Psoas muscle (tissue), 8 donors: ENCODE data around the gene SLC16A9. TPM values are rescaled to one million over a fixed set of nuclear protein-coding genes. Genes with fewer than 3 reads are reported as not detected.
"Not testable (repeated sequence)": the region's sequence is repeated elsewhere in the genome, so short reads cannot be mapped to it uniquely, and the experiment has no call there.

Experiments
- ATAC-seq, 4 donors: fragments of 200-7000 bp; cut with Tn5 transposase; one replicate each; pipeline ENCODE4 v1.9.1; 2020; ENCODE audit warnings: moderate library complexity in 3 of 4, mild to moderate bottlenecking in 2 of 4
- DNase-seq, 2 donors: peaks; one replicate each; pipeline ENCODE4 v3.0.0-alpha.2; 2020
- H3K27ac ChIP-seq: fragments of 200-600 bp; one replicate; pipeline ENCODE4 v1.8.0; 2022
- H3K27me3 ChIP-seq, 3 donors: fragments of 200-600 bp in 1 of 3; one replicate each; pipeline versions ENCODE4 v1.6.1 to v1.8.0; 2013 to 2022; ENCODE audit warnings: low read length in 2 of 3, mild to moderate bottlenecking in 2 of 3, moderate library complexity in 1 of 3; ENCODE audit not compliant: insufficient read depth in 3 of 3
- H3K36me3 ChIP-seq, 2 donors: fragments of 200-600 bp in 1 of 2; one replicate each; pipeline versions ENCODE4 v1.6.1 to v1.8.0; 2013 to 2022; ENCODE audit warnings: low read depth in 1 of 2, mild to moderate bottlenecking in 1 of 2, moderate library complexity in 1 of 2; ENCODE audit not compliant: insufficient read depth in 1 of 2
- H3K4me1 ChIP-seq: fragments of 200-600 bp; one replicate; pipeline ENCODE4 v1.8.0; 2022
- H3K4me3 ChIP-seq: fragments of 200-600 bp; one replicate; pipeline ENCODE4 v1.8.0; 2022; ENCODE audit warnings: mild to moderate bottlenecking
- H3K9me3 ChIP-seq: fragments of 200-600 bp; one replicate; pipeline ENCODE4 v1.8.0; 2022
- WGBS, 3 donors: extraction: QIAGEN DNeasy Blood & Tissue Kit; methylation state at CpG; one replicate each; pipeline versions ENCODE4 v1.1.6 to v1.1.7; 2013; 5-methylcytosine and 5-hydroxymethylcytosine counted together
- intact Hi-C, 2 donors: fragments of 100-400 bp; cut with DNase I; formaldehyde crosslinking; loops; one replicate each; pipeline versions ENCODE4 v1.11.0 to v1.14.2; 2022
- polyA plus RNA-seq, 3 donors: library from polyadenylated mRNA; stranded (reverse); fragments of 200-250 nt; gene quantifications; one replicate each; pipeline ENCODE4 v1.2.3, GENCODE V29; 2013
- total RNA-seq, 4 donors: library from RNA; stranded (reverse); fragmentation: NEBNext Ultra II Directional in 2 of 4; extraction: Animal tissue kit (Norgen Biotek cat#: 25700) in 2 of 4; gene quantifications; one replicate each; pipeline versions ENCODE4 v1.2.1 to v1.2.4, GENCODE V29; 2021 to 2023
- TF ChIP-seq, protein P1 (sequence below): fragments of 200-600 bp; IDR thresholded peaks from one replicate; pipeline ENCODE4 v1.8.0; 2022; ENCODE audit warnings: antibody characterized with exemption
- donor health status: healthy with polysubstance abuse.
- donor health status: DM: no; HTN: no; CAD: no; lungs with moderate emphysema.
- donor health status: Bipolar disorder and iron deficiency.
- donor health status: healthy.
- donor health status: DM: yes; HTN: yes; CAD: no.
- donor health status: DM: no; HTN: no; CAD: no.
- donor health status: DM: no; HTN: no; CAD: no.
- donor health status: DM: yes; HTN: yes; CAD: no.

The SLC16A9 gene
- total and polyA plus RNA-seq, 7 donors = 0.01 to 3.1 (median 0.84) TPM

DNA sequence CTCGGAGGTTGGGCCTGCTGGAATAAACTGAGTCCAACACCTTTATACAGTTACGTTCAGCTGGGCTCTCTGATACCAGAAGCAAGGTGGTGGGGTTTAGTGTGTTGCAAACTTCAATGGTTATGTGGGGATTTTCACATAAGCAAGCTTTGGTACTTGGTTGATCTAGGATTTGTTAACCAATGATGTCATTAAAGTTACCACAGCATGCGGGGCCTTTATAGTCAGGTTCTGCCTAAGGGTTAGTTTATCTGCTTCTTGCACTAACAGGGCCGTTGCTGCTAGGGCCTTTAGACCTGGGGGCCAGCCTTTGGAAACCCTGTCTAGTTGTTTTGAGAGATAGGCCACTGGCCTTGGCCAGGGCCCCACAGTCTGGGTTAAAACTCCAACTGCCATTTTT is 19.5 kb upstream of the SLC16A9 start:
- ATAC-seq, H3K36me3 ChIP-seq, H3K4me3 ChIP-seq, H3K27me3 ChIP-seq, H3K27ac ChIP-seq, intact Hi-C loops, H3K9me3 ChIP-seq, DNase-seq: not testable (repeated sequence)
- H3K4me1 ChIP-seq = peaks cover 28% of the 10 kb centered on the region
- WGBS, 3 donors = 92 to 97% (median 96%) methylated on average over 4 of the region's 4 CpGs

GRCh38 chr10:59724098-59724938 is 14.7 kb upstream of the SLC16A9 start:
- DNase-seq (peak; percentile 26 to 83), ATAC-seq (peak; percentile 96 to 99 (median 98))
- no peak overlapping the region for H3K4me3 ChIP-seq
- TF ChIP-seq, protein P1, sequence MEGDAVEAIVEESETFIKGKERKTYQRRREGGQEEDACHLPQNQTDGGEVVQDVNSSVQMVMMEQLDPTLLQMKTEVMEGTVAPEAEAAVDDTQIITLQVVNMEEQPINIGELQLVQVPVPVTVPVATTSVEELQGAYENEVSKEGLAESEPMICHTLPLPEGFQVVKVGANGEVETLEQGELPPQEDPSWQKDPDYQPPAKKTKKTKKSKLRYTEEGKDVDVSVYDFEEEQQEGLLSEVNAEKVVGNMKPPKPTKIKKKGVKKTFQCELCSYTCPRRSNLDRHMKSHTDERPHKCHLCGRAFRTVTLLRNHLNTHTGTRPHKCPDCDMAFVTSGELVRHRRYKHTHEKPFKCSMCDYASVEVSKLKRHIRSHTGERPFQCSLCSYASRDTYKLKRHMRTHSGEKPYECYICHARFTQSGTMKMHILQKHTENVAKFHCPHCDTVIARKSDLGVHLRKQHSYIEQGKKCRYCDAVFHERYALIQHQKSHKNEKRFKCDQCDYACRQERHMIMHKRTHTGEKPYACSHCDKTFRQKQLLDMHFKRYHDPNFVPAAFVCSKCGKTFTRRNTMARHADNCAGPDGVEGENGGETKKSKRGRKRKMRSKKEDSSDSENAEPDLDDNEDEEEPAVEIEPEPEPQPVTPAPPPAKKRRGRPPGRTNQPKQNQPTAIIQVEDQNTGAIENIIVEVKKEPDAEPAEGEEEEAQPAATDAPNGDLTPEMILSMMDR = no peak
- WGBS, 3 donors = 40 to 53% (median 41%) methylated on average over 3 of the region's 3 CpGs
- no peaks in the 10 kb centered on the region for H3K36me3 ChIP-seq
- H3K4me1 ChIP-seq = peaks cover 41% of the 10 kb centered on the region
- no peaks in the 10 kb centered on the region for H3K27me3 ChIP-seq
- no peaks in the 10 kb centered on the region for H3K9me3 ChIP-seq
- H3K27ac ChIP-seq = peak overlapping the region; percentile 89
- intact Hi-C loops = no loop called here

- TF ChIP-seq, protein P1 = no peak
- ATAC-seq (no peak), DNase-seq (no peak)
- H3K27ac ChIP-seq = no peak overlapping the region
- H3K9me3 ChIP-seq = no peaks in the 10 kb centered on the region
- intact Hi-C loops = no loop called here
- peaks cover 24% of the 10 kb centered on the region for H3K4me1 ChIP-seq
- no peaks in the 10 kb centered on the region for H3K27me3 ChIP-seq
- no peaks in the 10 kb centered on the region for H3K36me3 ChIP-seq
- no peak overlapping the region for H3K4me3 ChIP-seq
These were observed 10.7 kb upstream of the SLC16A9 start for GRCh38 chr10:59720377-59720776.

GRCh38 chr10:59719374-59719773 is 9.7 kb upstream of the SLC16A9 start:
- Histone ChIP-seq H3K27ac (no peak overlapping the region), H3K27me3 (no peaks in the 10 kb centered on the region), H3K36me3 (no peaks in the 10 kb centered on the region), H3K4me1 (peaks cover 15% of the 10 kb centered on the region), H3K9me3 (no peaks in the 10 kb centered on the region), H3K4me3 (no peak overlapping the region)
- WGBS, 3 donors = 48 to 71% (median 66%) methylated on average over 2 of the region's 2 CpGs
- TF ChIP-seq, protein P1 = peak; percentile 13
- ATAC-seq (no peak), DNase-seq (no peak)
- intact Hi-C loops = loop anchor here in 1 of 2 donors (5.0 kb wide), 1 partner anchor 88 kb away; no protein-coding TSS in a partner anchor

DNA sequence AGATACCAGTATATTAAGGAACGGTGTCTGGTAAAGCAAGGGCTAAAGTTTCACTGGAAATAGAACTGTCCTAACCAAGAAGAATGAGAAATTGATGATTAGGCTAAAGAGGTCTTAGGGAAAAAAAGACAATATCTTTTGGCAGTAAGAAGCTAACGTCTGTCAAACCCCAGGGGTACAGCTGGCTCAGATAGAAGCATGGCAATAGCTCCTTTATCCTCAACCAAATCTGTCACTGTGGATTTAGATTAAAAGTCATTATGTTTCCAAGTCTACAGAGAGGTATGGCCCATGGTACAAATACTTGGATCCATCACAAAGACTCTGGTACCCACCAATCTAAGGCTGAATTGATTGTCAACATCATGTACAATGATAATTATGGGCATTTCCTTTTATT is 8.6 kb upstream of the SLC16A9 start:
- Histone ChIP-seq H3K9me3 (no peaks in the 10 kb centered on the region), H3K4me1 (peaks cover 22% of the 10 kb centered on the region), H3K27ac (no peak overlapping the region), H3K36me3 (no peaks in the 10 kb centered on the region), H3K4me3 (no peak overlapping the region), H3K27me3 (no peaks in the 10 kb centered on the region)
- DNase-seq = no peak
- intact Hi-C loops = loop anchor here in 1 of 2 donors (5.0 kb wide), 1 partner anchor 89 kb away; no protein-coding TSS in a partner anchor
- 56 to 87% (median 69%) methylated on average over 2 of the region's 2 CpGs for WGBS, 3 donors
- TF ChIP-seq, protein P1 = no peak
- no peak for ATAC-seq
